Spinal cord (tissue), 10 donors: ENCODE measurements around the gene LRRC8B. TPM values are rescaled to one million over a fixed set of nuclear protein-coding genes. Genes with fewer than 3 reads are reported as not detected.
A peak's percentile ranks its signal among the peaks of the same experiment; 100 is the strongest.

Experiments used
- DNase-seq, 6 donors: peaks; one replicate each; pipeline versions ENCODE4 v3.0.0 to v3.0.0-alpha.2; 2013 to 2015; ENCODE audit warnings: low spot score in 6 of 6, low read depth in 4 of 6
- H3K27ac ChIP-seq: one replicate; pipeline ENCODE4 v1.5.1; 2013; ENCODE audit warnings: low read depth, low read length, control low read depth
- H3K27me3 ChIP-seq: one replicate; pipeline ENCODE4 v1.6.1; 2013; ENCODE audit warnings: low read length; ENCODE audit not compliant: control insufficient read depth, insufficient read depth
- H3K36me3 ChIP-seq: one replicate; pipeline ENCODE4 v1.6.1; 2013; ENCODE audit warnings: low read length; ENCODE audit not compliant: control insufficient read depth, insufficient read depth
- H3K4me1 ChIP-seq: one replicate; pipeline ENCODE4 v1.6.1; 2013; ENCODE audit warnings: low read length; ENCODE audit not compliant: control insufficient read depth, insufficient read depth
- H3K4me3 ChIP-seq: one replicate; pipeline ENCODE4 v1.5.1; 2013; ENCODE audit warnings: low read depth, low read length, control low read depth
- H3K9me3 ChIP-seq: one replicate; pipeline ENCODE4 v1.6.1; 2013; ENCODE audit warnings: low read length; ENCODE audit not compliant: control insufficient read depth, insufficient read depth
- WGBS: methylation state at CpG from one replicate; pipeline ENCODE4 v1.1.5; 2013; ENCODE audit warnings: missing lambda C conversion rate; ENCODE audit not compliant: insufficient coverage; 5-methylcytosine and 5-hydroxymethylcytosine counted together
- long read RNA-seq, 4 donors: transcript quantifications; one replicate each; lab custom pipeline, GENCODE V29; 2026
- polyA plus RNA-seq, 2 donors: library from polyadenylated mRNA; unstranded; fragments of 120-200 nt; gene quantifications; one replicate each; pipeline ENCODE4 v1.2.1, GENCODE V29; 2013; ENCODE audit not compliant: insufficient read length in 2 of 2
- total RNA-seq, 2 donors: library from RNA; depleted of rRNA in 1 of 2; stranded (reverse); fragments of 120-200 nt in 1 of 2; fragments of >200 nt in 1 of 2; gene quantifications; one replicate each; pipeline versions ENCODE4 v1.2.3 to v1.2.4, GENCODE V29; 2013 to 2014
- donor health status: healthy.

The LRRC8B gene
- total RNA-seq (10 to 100 TPM in 1 of 2 donors, 1 to 10 TPM in 1; 9.3 to 26.7 TPM), polyA plus RNA-seq (10 to 100 TPM; 15.4 to 21.3 TPM)
- long read RNA-seq, donor 1, full-length matches to known transcripts, result 3 of 11 reads
- long read RNA-seq, donor 1, partial matches to known transcripts, result 8 of 11 reads
- long read RNA-seq, donor 1, other reads (novel, unspliced or antisense), result 0 of 11 reads
- long read RNA-seq, donor 2, partial matches to known transcripts, result 5 of 5 reads
- long read RNA-seq, donor 2, other reads (novel, unspliced or antisense), result 0 of 5 reads
- long read RNA-seq, donor 3, partial matches to known transcripts, result 8 of 8 reads
- long read RNA-seq, donor 3, other reads (novel, unspliced or antisense), result 0 of 8 reads
- long read RNA-seq, donor 4, result 0 reads

DNA sequence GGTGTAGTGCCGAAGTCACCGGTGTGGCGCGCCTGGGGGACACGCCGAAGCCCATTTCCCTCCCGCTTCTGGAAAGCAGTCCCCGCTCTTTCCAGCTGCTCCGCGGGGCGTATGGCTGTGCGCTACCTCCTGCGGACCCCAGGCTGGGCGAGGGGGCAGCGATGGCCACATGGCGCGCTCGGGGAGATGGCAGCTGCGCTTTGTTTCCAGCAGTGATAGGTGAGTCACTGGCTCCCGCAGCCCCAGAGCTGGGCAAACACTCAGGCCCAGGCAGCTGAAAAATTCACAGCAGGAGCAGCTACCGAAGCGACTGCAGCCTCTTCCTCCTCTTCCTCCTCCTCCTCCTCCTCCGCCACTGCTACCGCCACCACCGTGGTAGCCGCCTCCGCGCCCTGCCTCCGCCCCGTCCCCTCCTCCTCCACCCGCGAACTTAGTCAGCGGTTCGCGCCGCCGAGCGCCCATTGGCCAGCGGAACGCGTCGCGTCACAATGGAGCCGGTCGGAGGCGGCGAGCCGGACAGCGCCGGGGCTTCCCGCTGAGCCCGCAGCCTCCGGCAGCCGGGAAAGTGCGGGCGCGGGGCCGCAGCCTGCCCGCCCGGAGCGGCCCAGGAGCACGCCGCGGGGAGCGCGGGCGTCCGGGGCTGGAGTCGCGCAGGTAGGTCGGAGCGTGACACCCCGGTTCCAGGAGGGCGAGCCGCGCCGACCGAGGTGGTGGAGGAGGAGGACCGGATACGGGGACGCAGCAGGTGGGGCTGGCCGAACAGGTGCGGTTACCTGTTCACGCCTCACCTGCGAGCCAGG, at the start of gene LRRC8B:
TSS of gene LRRC8B (plus strand) at position 461 of the 800 bp plus-strand sequence. CDS start 57,822 bp downstream, outside the sequence.
- H3K27ac ChIP-seq, result peak within 1 kb of the TSS; percentile 98
- 0% methylated on average over 85 of the region's 85 CpGs for WGBS
- H3K4me1 ChIP-seq, result peaks cover 16% of the 10 kb centered on the region
- H3K36me3 ChIP-seq, result no peaks in the 10 kb centered on the region
- no peaks in the 10 kb centered on the region for H3K27me3 ChIP-seq
- peak within 1 kb of the TSS; percentile 97 for H3K4me3 ChIP-seq
- DNase-seq, result peak; percentile 64 to 97 (median 82)
- no peaks in the 10 kb centered on the region for H3K9me3 ChIP-seq

DNA sequence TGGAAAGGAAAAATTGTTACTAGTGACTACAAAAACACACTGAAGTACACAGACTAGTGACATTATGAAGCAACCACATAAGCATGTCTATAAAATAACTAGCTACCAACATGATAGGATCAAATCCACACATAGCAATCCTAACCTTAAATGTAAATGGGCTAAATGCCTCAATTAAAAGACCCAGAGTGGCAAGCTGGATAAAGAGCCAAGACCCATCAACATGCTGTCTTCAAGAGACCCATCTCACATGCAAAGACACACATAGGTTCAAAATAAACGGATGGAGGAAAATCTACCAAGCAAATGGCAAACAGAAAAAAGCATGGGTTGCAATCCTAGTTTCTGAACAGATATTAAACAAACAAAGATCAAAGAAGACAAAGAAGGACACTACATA, 49.4 kb upstream of the LRRC8B start:
- H3K9me3 ChIP-seq, result no peaks in the 10 kb centered on the region
- no peaks in the 10 kb centered on the region for H3K36me3 ChIP-seq
- H3K27me3 ChIP-seq, result no peaks in the 10 kb centered on the region
- H3K27ac ChIP-seq, result no peak overlapping the region
- no CpG with 5 or more reads among the region's 1 CpG for WGBS
- no peak for DNase-seq
- no peaks in the 10 kb centered on the region for H3K4me1 ChIP-seq
- no peak overlapping the region for H3K4me3 ChIP-seq

DNA sequence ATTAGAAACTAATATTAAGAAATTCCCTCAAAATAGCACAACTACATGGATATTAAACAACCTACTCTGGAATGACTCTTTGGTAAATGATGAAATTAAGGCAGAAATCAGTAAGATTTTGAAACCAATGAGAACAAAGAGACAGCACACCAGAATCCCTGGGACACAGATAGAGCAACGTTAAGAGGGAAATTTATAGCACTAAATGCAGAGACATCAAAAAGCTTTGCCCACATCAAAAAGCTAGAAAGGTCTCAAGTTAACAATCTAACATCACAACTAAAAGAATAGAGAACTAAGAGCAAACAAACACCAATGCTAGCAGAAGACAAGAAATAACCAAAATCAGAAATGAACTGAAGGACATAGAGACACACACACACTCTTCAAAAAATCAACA, 48.6 kb upstream of the LRRC8B start:
- Histone ChIP-seq H3K36me3 (no peaks in the 10 kb centered on the region), H3K4me1 (no peaks in the 10 kb centered on the region), H3K4me3 (no peak overlapping the region), H3K27me3 (no peaks in the 10 kb centered on the region), H3K9me3 (peaks cover 4% of the 10 kb centered on the region), H3K27ac (no peak overlapping the region)
- no peak for DNase-seq
- 88% methylated on average over 1 of the region's 1 CpG for WGBS

DNA sequence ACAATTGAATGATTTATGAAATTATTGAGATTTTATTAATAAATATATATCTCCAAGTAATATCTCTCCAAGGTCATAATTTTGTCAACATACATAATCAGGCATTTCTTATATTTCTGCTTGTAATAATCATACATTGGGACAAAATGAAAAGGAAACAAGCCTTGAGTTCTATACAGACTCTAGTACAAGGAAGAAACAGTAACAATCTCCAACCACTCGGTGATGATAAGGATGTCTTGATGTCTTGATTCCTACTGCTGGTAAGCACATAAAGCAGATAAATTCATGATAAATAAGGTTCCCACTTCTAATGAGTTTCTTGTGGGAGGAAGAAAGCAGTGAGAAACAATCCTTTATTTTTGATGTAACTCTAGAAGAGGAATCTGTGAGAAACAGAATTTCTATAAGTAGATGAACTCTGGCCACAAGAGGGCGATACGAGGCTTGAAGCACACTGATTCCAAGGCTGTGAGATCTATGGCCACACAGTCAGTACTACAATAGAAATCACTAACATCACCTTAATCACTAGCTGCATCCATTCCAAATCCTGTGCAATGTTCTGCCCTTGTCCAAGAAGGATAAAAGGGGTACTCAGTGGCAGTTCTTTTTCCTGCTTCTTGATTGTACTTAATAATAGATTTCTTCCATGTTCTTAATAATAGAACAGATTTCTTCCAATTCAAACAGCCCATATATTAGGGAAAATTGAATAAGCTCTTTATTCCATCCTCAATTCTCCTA, 41.4 kb upstream of the LRRC8B start:
- H3K36me3 ChIP-seq, result no peaks in the 10 kb centered on the region
- WGBS, result no CpG with 5 or more reads among the region's 3 CpGs
- H3K27me3 ChIP-seq, result no peaks in the 10 kb centered on the region
- no peak overlapping the region for H3K27ac ChIP-seq
- peaks cover 4% of the 10 kb centered on the region for H3K9me3 ChIP-seq
- no peaks in the 10 kb centered on the region for H3K4me1 ChIP-seq
- no peak overlapping the region for H3K4me3 ChIP-seq
- peak; percentile 61 to 96 (median 78) for DNase-seq

DNA sequence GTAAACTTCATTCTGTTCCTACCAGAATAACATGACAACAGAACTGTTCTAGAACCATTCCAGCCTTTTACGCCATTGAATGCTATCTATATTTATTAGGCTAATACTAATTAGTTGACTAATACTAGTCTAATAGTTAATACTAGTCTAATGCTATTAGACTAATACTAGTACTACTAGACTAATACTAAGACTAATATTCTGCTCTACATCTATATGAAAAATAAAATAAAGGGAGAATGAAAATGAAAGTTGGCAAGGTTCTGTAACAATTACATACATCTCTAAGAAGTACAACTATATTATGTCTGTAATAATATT, 40.9 kb upstream of the LRRC8B start:
- WGBS, result no CpG with 5 or more reads among the region's 1 CpG
- no peak overlapping the region for H3K27ac ChIP-seq
- H3K9me3 ChIP-seq, result peaks cover 4% of the 10 kb centered on the region
- no peaks in the 10 kb centered on the region for H3K27me3 ChIP-seq
- H3K4me3 ChIP-seq, result no peak overlapping the region
- no peak for DNase-seq
- H3K4me1 ChIP-seq, result no peaks in the 10 kb centered on the region
- no peaks in the 10 kb centered on the region for H3K36me3 ChIP-seq

DNA sequence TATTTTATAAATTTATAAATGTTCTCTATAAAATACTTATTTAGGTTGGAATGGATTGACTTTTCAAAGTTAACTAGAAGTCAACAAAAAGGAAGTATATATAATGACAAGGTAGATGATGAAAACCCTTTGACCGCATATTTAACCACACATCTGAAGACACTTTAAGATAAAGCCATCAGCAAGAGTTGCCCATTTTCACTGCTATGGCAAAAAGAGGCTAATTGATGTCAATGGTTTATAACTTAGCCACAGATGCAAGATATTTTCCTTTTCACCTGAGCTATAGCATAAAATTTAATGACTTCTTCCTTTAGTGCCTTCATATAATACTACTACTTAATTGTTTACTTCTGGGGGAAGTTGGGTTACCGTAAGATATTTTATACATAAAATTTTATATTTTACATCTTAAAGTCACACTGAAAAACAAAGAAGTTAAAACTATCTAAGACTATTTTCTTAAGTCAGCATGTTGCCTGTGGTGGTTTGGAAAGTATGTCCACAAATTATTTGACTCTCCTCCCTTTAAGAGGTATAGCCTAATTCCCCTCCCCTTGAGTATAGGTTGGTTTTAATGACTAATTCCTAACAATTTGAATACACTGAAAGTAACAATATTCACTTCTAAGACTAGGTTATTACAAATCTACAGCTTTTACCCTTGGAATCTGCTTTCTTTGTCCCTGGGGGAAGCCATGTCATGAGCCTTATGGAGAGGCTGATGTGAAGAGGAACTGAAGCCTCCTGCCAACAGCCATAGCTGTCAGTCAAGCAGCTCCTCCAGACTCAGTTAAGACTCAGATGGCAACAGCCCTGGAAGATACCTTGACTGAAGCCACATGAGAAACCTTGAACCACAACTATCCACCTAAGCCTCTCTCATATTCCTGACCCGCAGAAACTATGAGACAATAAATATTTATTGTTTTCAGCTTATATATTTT, 40.3 kb upstream of the LRRC8B start:
- peak in 1 of 6 donors; percentile 10 for DNase-seq
- H3K4me1 ChIP-seq, result no peaks in the 10 kb centered on the region
- H3K9me3 ChIP-seq, result peaks cover 4% of the 10 kb centered on the region
- H3K4me3 ChIP-seq, result no peak overlapping the region
- H3K27me3 ChIP-seq, result no peaks in the 10 kb centered on the region
- WGBS, result 0% methylated on average over 1 of the region's 3 CpGs
- H3K27ac ChIP-seq, result no peak overlapping the region
- H3K36me3 ChIP-seq, result no peaks in the 10 kb centered on the region

DNA sequence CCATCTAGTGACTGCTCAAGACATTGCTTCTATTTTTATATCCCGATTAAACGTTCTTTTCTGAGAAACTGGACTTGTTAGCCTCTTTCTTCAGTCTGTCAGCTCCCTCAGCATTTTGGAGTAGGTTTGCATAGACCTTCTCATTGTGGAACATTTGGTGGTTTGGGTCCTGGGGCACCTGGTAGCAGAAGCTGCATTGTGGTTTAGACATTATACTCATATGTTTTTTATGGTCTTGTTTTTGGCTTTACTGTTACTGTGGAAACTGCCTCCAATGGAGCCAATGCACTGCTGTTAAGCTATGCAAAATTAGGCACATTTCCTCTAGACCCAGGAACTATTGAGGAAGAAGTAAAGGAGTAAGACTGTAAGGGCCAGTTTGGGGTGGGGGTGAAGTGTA, 36.7 kb upstream of the LRRC8B start:
- H3K4me3 ChIP-seq, result no peak overlapping the region
- no peaks in the 10 kb centered on the region for H3K9me3 ChIP-seq
- DNase-seq, result no peak
- H3K27me3 ChIP-seq, result no peaks in the 10 kb centered on the region
- 92% methylated on average over 2 of the region's 2 CpGs for WGBS
- H3K4me1 ChIP-seq, result no peaks in the 10 kb centered on the region
- no peaks in the 10 kb centered on the region for H3K36me3 ChIP-seq
- no peak overlapping the region for H3K27ac ChIP-seq

DNA sequence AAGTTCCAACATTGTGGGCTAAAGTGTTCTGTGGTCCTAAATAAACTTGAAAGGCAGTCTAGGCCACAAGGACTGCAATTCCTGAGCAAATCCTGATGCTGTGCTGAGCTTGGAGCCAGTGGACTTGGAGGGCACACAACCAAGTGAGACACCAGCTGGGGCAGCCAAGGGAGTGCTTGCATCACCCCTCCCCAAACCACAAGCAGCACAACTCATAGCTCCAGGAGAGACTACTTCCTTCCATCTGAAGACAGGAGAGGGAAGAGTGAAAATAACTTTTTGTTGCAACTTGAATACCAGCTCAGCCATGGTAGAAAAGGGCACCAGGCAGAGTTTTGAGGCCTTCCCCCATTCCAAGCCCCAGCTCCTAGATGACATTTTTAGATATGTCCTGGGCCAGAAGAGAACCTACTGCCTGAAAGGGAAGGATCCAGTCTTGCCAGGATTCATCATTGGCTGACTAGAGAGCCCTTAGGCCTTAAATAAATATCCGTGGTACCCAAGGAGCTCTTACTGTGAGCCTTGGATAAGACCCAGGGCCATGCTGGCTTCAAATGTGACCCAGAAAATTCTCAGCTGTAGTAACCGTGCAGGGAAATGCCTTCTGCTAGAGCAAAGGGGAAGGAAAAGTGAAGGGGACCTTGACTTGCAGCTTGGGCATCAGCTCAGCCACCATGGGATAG, 35.4 kb upstream of the LRRC8B start:
- Histone ChIP-seq H3K27me3 (no peaks in the 10 kb centered on the region), H3K9me3 (no peaks in the 10 kb centered on the region), H3K4me1 (no peaks in the 10 kb centered on the region), H3K4me3 (no peak overlapping the region), H3K27ac (no peak overlapping the region), H3K36me3 (no peaks in the 10 kb centered on the region)
- no peak for DNase-seq
- WGBS, result 83% methylated on average over 2 of the region's 2 CpGs
